PC-3 (cell line): ENCODE measurements around the gene MLLT10. TPM values are rescaled to one million over a fixed set of nuclear protein-coding genes. Genes with fewer than 3 reads are reported as not detected.

ENCODE experiments used
- ATAC-seq: fragments of 200-7000 bp; cut with Tn5 transposase; 2 replicates; pipeline ENCODE4 v1.9.1; 2020; ENCODE audit warnings: mild to moderate bottlenecking, moderate library complexity
- BruUV-seq: library from RNA; stranded (reverse); fragments of 400-500 nt; replicated peaks from 2 replicates; lab custom pipeline; 2021; lab: Mats Ljungman, UMichigan
- CTCF ChIA-PET: fragments of 300-600 bp; sonication (Branson Sonifier 250); formaldehyde crosslinking; loops from one replicate; lab custom pipeline; 2022; ENCODE audit warnings: antibody characterized with exemption; lab: Charles Lee
- POLR2A ChIA-PET: fragments of 300-600 bp; sonication (Branson Sonifier 250); formaldehyde crosslinking; loops from one replicate; lab custom pipeline; 2022; ENCODE audit warnings: antibody characterized with exemption; ENCODE audit not compliant: unreplicated experiment; lab: Charles Lee
- DNase-seq: peaks from one replicate; pipeline ENCODE4 v3.0.0-alpha.2; 2015
- H2AFZ ChIP-seq: fragments of 300-600 bp; sonication (generic); 2 replicates; pipeline ENCODE4 v1.6.0; 2016; ENCODE audit warnings: antibody characterized with exemption, low read length
- H3F3A ChIP-seq: fragments of 300-600 bp; sonication (generic); one replicate; pipeline ENCODE4 v1.6.0; 2017; ENCODE audit warnings: antibody characterized with exemption, low read length, control low read depth, mild to moderate bottlenecking; ENCODE audit not compliant: unreplicated experiment
- H3K27ac ChIP-seq: fragments of 300-600 bp; sonication (generic); 2 replicates; pipeline ENCODE4 v1.5.1; 2016; ENCODE audit warnings: mild to moderate bottlenecking, low read length
- H3K27me3 ChIP-seq: fragments of 300-600 bp; sonication (generic); 2 replicates; pipeline ENCODE4 v1.6.1; 2016; ENCODE audit warnings: low read length, mixed read lengths
- H3K36me3 ChIP-seq: fragments of 300-600 bp; sonication (generic); 2 replicates; pipeline ENCODE4 v1.6.1; 2016; ENCODE audit warnings: low read depth, mixed run types, low read length, mixed read lengths
- H3K4me1 ChIP-seq: fragments of 300-600 bp; sonication (generic); 2 replicates; pipeline ENCODE4 v1.5.1; 2016; ENCODE audit warnings: low read length; ENCODE audit not compliant: insufficient read depth
- H3K4me2 ChIP-seq: fragments of 300-600 bp; sonication (generic); 2 replicates; pipeline ENCODE4 v1.6.0; 2016; ENCODE audit warnings: low read length
- H3K4me3 ChIP-seq: fragments of 300-600 bp; sonication (generic); 2 replicates; pipeline ENCODE4 v1.5.1; 2016; ENCODE audit warnings: mild to moderate bottlenecking, low read length, mixed read lengths
- H3K79me2 ChIP-seq: fragments of 300-600 bp; sonication (generic); 2 replicates; pipeline ENCODE4 v1.6.1; 2017; ENCODE audit warnings: low read length, mixed read lengths
- H3K9ac ChIP-seq: fragments of 300-600 bp; sonication (generic); 2 replicates; pipeline ENCODE4 v1.6.0; 2016; ENCODE audit warnings: mild to moderate bottlenecking, low read length
- H3K9me2 ChIP-seq: fragments of 300-600 bp; sonication (generic); replicated peaks from 2 replicates; pipeline ENCODE4 v1.6.1; 2016; ENCODE audit warnings: mixed run types, low read length, mixed read lengths
- H3K9me3 ChIP-seq: fragments of 300-600 bp; sonication (generic); 2 replicates; pipeline ENCODE4 v1.6.1; 2016; ENCODE audit warnings: low read length, mixed read lengths
- H4K20me1 ChIP-seq: fragments of 300-600 bp; sonication (generic); 2 replicates; pipeline ENCODE4 v1.6.1; 2016; ENCODE audit warnings: low read length, mixed read lengths
- CTCF ChIP-seq: fragments of 300-600 bp; sonication (generic); conservative IDR thresholded peaks from 2 replicates; pipeline ENCODE4 v1.5.1; 2017; ENCODE audit warnings: antibody characterized with exemption, low read depth, mild to moderate bottlenecking, low read length
- EZH2 ChIP-seq: fragments of 300-600 bp; sonication (generic); IDR thresholded peaks from one replicate; pipeline ENCODE4 v1.6.1; 2017; ENCODE audit warnings: antibody characterized with exemption, mild to moderate bottlenecking, low read length; ENCODE audit not compliant: unreplicated experiment
- EZH2phosphoT487 ChIP-seq: fragments of 300-600 bp; sonication (generic); IDR thresholded peaks from 2 replicates; pipeline ENCODE4 v1.6.1; 2018; ENCODE audit warnings: mild to moderate bottlenecking, antibody characterized with exemption, low read length, borderline replicate concordance
- intact Hi-C: fragments of 100-400 bp; cut with micrococcal nuclease; formaldehyde crosslinking; loops from 2 replicates; pipeline ENCODE4 v1.9.0; 2023
- total RNA-seq: library from RNA; depleted of rRNA; stranded (reverse); fragments of >200 nt; gene quantifications from 2 replicates; pipeline ENCODE4 v1.2.3, GENCODE V29; 2014

Gene MLLT10
- total RNA-seq, 1 experiment from 2014 or later: 32.5 TPM

DNA sequence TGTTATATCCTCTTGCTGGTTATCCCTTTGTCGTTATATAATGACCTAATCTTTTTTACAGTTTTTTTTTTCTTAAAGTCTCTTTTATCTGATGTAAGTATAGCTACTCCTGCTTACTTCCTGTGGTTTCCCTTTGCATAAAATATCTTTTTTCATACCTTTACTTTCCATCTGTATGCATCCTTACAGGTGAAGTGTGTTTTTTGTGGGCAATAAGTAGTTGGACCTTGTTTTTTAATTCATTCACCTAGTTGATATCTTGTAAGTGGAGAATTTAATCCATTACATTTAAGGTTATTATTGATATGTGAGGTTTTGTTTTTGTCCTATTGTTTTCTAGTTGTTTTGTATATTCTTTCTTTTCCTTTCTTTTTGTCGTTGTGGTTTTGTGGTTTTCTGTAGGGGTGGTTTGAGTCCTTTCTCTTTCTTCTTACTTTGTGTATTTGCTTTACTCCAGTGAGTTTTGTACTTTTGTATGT, 168.6 kb downstream of the MLLT10 start:
- no peak for DNase-seq
- intact Hi-C loops: no loop called here
- Histone ChIP-seq H3K36me3 (peaks cover 17% of the 10 kb centered on the region), H3K4me3 (no peak overlapping the region), H3K27ac (no peak overlapping the region), H3K4me2 (no peak overlapping the region), H3K9me2 (no peaks in the 10 kb centered on the region), H2AFZ (no peak overlapping the region), H3K27me3 (no peaks in the 10 kb centered on the region), H3K79me2 (peaks cover 30% of the 10 kb centered on the region), H3F3A (no peaks in the 10 kb centered on the region), H3K9me3 (peaks cover 12% of the 10 kb centered on the region; the same call in 1 of the 2 replicates), H3K9ac (no peak overlapping the region), H3K4me1 (peaks cover 4% of the 10 kb centered on the region; the same call in 1 of the 2 replicates), H4K20me1 (no peaks in the 10 kb centered on the region)
- ChIA-PET POLR2A (no interaction called here), CTCF (no interaction called here)
- BruUV-seq: no TSS peak
- TF ChIP-seq EZH2phosphoT487 (no peak), EZH2 (no peak), CTCF (no peak)
- ATAC-seq: no peak

GRCh38 chr10:21705142-21705827, 171.3 kb downstream of the MLLT10 start:
- Histone ChIP-seq H3K9ac (no peak overlapping the region), H3K4me3 (no peak overlapping the region), H3K27me3 (no peaks in the 10 kb centered on the region), H3K27ac (no peak overlapping the region), H3K79me2 (peaks cover 22% of the 10 kb centered on the region), H3K9me3 (peaks cover 4% of the 10 kb centered on the region; the same call in 1 of the 2 replicates), H3K9me2 (no peaks in the 10 kb centered on the region), H2AFZ (no peak overlapping the region), H4K20me1 (no peaks in the 10 kb centered on the region), H3K4me1 (peaks cover 4% of the 10 kb centered on the region; the same call in 1 of the 2 replicates), H3K36me3 (peaks cover 5% of the 10 kb centered on the region; the same call in 1 of the 2 replicates), H3F3A (no peaks in the 10 kb centered on the region), H3K4me2 (no peak overlapping the region)
- TF ChIP-seq EZH2: no peak
- ATAC-seq: no peak
- no TSS peak for BruUV-seq
- intact Hi-C loops: no loop called here
- no peak for DNase-seq
- ChIA-PET CTCF (no interaction called here), POLR2A (no interaction called here)

DNA sequence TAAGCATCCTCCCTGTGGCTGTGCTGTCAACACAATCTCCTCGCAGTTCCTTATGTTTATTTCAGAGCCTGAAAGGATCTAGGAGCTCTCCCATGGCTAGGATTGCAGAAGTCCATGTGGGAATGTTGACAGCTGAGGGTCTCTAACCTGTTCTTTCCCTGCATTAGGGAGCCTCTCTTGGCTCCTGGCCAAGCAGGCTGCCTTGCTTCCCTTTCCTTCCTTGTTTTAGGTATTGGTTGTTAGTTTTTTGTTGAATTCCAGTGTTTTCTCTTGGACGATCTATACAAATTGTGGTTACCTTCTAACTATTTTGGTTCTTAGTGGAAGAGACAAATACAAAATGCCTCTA, 171.8 kb downstream of the MLLT10 start:
- ATAC-seq: no peak
- no peaks in the 10 kb centered on the region for H4K20me1 ChIP-seq
- no peaks in the 10 kb centered on the region for H3K9me2 ChIP-seq
- BruUV-seq: no TSS peak
- H3K4me3 ChIP-seq: no peak overlapping the region
- TF ChIP-seq EZH2phosphoT487: no peak
- TF ChIP-seq EZH2: no peak
- H3K4me1 ChIP-seq: peaks cover 4% of the 10 kb centered on the region; the same call in 1 of the 2 replicates
- no peak overlapping the region for H3K4me2 ChIP-seq
- H2AFZ ChIP-seq: no peak overlapping the region
- H3K79me2 ChIP-seq: peaks cover 22% of the 10 kb centered on the region
- no peaks in the 10 kb centered on the region for H3K27me3 ChIP-seq
- no peak overlapping the region for H3K9ac ChIP-seq
- intact Hi-C loops: no loop called here
- ChIA-PET POLR2A (no interaction called here), CTCF (no interaction called here)
- no peaks in the 10 kb centered on the region for H3K36me3 ChIP-seq
- H3K9me3 ChIP-seq: no peaks in the 10 kb centered on the region
- no peak overlapping the region for H3K27ac ChIP-seq
- H3F3A ChIP-seq: no peaks in the 10 kb centered on the region
- DNase-seq: no peak
